ENCODE data around the gene GARS1.

GRCh38 chr7:30671793-30672465 is 77.3 kb downstream of the GARS1 start:
- TF ChIP-seq POLR2A (IDR thresholded peaks at IDR 0.05) (no peak), CTCF (IDR thresholded peaks at IDR 0.05 in 8 of 11, conservative IDR thresholded peaks at IDR 0.05 in 3 of 11) (no peak)
